GM18526 (cell line): Measurements from ENCODE around the gene GOLGA8R.
"Not testable (repeated sequence)": the region's sequence is repeated elsewhere in the genome, so short reads cannot be mapped to it uniquely, and the experiment has no call there.

Experiments used
- POLR2A ChIP-seq: IDR thresholded peaks from 3 replicates; pipeline ENCODE4 v1.6.1; 2011; ENCODE audit not compliant: insufficient read length; ENCODE audit errors: extremely low read depth

The GOLGA8R gene

GRCh38 chr15:30414160-30414559 is at the start of gene GOLGA8R:
Gene GOLGA8R, minus strand, starts transcription at chr15:30414260. Its CDS starts 98 bp downstream, at chr15:30414162.
- TF ChIP-seq POLR2A: not testable (repeated sequence)

GRCh38 chr15:30392766-30393663 is 21.0 kb downstream of the GOLGA8R start, which contains the start of gene CHRFAM7A:
Gene CHRFAM7A, minus strand, starts transcription at chr15:30393540. Its CDS starts 10,189 bp downstream, at chr15:30383351.
- not testable (repeated sequence) for TF ChIP-seq POLR2A
